Tibial nerve (tissue), 4 donors: ENCODE data around the gene SRPK1. TPM values are rescaled to one million over a fixed set of nuclear protein-coding genes. Genes with fewer than 3 reads are reported as not detected.

ENCODE experiments used
- DNase-seq, 2 donors: peaks; one replicate each; pipeline ENCODE4 v3.0.0-alpha.2; 2019; ENCODE audit warnings: low spot score in 2 of 2
- H3K27ac ChIP-seq, 4 donors: fragments of 200-600 bp; sonication (generic) in 3 of 4; one replicate each; pipeline ENCODE4 v1.5.1; 2017 to 2019; ENCODE audit warnings: mild to moderate bottlenecking in 1 of 4
- H3K27me3 ChIP-seq, 2 donors: fragments of 200-600 bp; sonication (generic) in 1 of 2; one replicate each; pipeline versions ENCODE4 v1.5.1 to v1.6.0; 2017 to 2019
- H3K36me3 ChIP-seq, 3 donors: fragments of 200-600 bp; sonication (generic); one replicate each; pipeline ENCODE4 v1.5.1; 2018 to 2019
- H3K4me1 ChIP-seq, 4 donors: fragments of 200-600 bp; sonication (generic) in 3 of 4; one replicate each; pipeline ENCODE4 v1.5.1; 2017 to 2019
- H3K4me3 ChIP-seq, 4 donors: fragments of 200-600 bp; sonication (generic) in 3 of 4; one replicate each; pipeline ENCODE4 v1.5.1; 2017 to 2019; ENCODE audit warnings: mild to moderate bottlenecking in 1 of 4, moderate library complexity in 1 of 4
- H3K9me3 ChIP-seq, 4 donors: fragments of 200-600 bp; sonication (generic) in 3 of 4; one replicate each; pipeline ENCODE4 v1.5.1; 2017 to 2019
- EP300 ChIP-seq, 2 donors: sonication (generic); formaldehyde crosslinking; IDR thresholded peaks; one replicate each; pipeline ENCODE4 v1.6.1; 2017; ENCODE audit warnings: antibody characterized with exemption in 2 of 2, mild to moderate bottlenecking in 1 of 2
- POLR2A ChIP-seq, 2 donors: fragments of 450-650 bp; IDR thresholded peaks; one replicate each; pipeline ENCODE4 v1.6.1; 2017; ENCODE audit warnings: antibody characterized with exemption in 2 of 2, mild to moderate bottlenecking in 2 of 2, moderate library complexity in 2 of 2
- WGBS, 2 donors: methylation state at CpG; one replicate each; pipeline ENCODE4 v1.1.5; 2018; 5-methylcytosine and 5-hydroxymethylcytosine counted together
- total RNA-seq, 4 donors: library from RNA; depleted of rRNA; stranded (reverse); fragments of >200 nt; gene quantifications; one replicate each; pipeline ENCODE4 v1.1.0, GENCODE V29; 2016
- TF ChIP-seq, protein P1 (sequence below), 5 experiments: fragments of 200-600 bp in 3 of 5; fragments of 450-650 bp in 2 of 5; sonication (generic) in 3 of 5; IDR thresholded peaks; one replicate each; pipeline ENCODE4 v1.5.1; 2016 to 2019; ENCODE audit warnings: antibody characterized with exemption in 5 of 5, mild to moderate bottlenecking in 3 of 5, moderate library complexity in 2 of 5

SRPK1 gene
- total RNA-seq, 4 donors from 2014 or later = 23.2 to 48.0 (median 40.2) TPM

DNA sequence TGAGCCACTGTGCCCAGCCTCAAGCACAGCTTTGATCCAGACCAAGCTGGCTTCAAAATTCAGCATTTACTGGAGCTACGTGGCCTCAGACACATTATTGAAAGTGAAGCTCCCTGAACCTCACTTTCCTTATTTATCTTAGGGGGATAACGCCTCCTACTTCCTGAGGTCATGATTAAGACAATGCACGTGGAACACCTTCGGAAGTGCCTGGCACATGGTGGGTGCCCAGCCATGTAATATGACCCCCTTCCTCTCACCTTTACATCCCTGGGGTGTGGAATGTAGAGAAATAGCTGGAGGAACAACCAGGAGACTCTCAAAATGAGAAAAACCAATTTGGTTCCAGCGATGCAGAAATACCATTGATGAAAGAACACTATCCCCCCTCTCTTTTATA lies 122.2 kb downstream of the SRPK1 start:
- 68 to 83% methylated on average over 5 of the region's 5 CpGs for WGBS, 2 donors
- no peaks in the 10 kb centered on the region for H3K36me3 ChIP-seq
- no peaks in the 10 kb centered on the region for H3K27me3 ChIP-seq
- H3K4me3 ChIP-seq = no peak overlapping the region
- no peak for DNase-seq
- TF ChIP-seq EP300 (IDR thresholded peaks at IDR 0.05) (no peak), POLR2A (IDR thresholded peaks at IDR 0.05) (no peak)
- TF ChIP-seq, protein P1, sequence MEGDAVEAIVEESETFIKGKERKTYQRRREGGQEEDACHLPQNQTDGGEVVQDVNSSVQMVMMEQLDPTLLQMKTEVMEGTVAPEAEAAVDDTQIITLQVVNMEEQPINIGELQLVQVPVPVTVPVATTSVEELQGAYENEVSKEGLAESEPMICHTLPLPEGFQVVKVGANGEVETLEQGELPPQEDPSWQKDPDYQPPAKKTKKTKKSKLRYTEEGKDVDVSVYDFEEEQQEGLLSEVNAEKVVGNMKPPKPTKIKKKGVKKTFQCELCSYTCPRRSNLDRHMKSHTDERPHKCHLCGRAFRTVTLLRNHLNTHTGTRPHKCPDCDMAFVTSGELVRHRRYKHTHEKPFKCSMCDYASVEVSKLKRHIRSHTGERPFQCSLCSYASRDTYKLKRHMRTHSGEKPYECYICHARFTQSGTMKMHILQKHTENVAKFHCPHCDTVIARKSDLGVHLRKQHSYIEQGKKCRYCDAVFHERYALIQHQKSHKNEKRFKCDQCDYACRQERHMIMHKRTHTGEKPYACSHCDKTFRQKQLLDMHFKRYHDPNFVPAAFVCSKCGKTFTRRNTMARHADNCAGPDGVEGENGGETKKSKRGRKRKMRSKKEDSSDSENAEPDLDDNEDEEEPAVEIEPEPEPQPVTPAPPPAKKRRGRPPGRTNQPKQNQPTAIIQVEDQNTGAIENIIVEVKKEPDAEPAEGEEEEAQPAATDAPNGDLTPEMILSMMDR (IDR thresholded peaks at IDR 0.05) = no peak
- H3K4me1 ChIP-seq = no peaks in the 10 kb centered on the region
- H3K9me3 ChIP-seq = no peaks in the 10 kb centered on the region
- no peak overlapping the region for H3K27ac ChIP-seq

DNA sequence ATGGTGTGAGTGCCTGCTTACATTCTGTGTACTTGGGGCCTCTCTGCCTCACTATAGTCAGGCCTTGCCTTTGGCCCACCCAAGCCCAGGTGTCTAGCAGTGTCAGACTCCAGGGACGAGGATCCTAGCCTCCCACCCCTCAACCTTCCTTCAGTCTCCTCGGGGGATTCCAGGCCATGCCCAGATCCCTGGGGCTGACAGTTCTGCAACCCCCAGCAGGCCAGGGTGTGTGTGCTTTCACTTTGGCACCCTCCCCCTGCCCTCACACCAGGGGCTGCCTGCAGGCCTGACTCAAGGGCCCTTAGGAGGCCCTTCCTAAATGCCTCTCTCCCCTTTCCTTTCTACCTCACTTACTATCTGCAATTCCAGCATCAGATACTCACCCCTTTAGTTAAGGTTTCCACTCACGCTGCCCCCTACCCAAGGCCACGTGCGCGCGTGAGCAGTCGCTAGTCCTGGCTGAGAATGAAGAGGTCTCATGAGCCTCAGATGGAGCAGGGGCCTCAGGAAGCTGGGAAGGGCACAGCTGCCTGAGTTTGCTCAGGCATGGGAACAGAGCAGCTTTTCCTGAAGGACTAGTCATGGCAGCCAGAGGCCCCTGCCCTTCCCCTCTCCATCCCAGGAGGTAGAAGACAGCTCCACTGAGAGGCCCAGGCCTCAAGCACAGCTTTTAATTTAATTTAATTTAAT lies 122.9 kb downstream of the SRPK1 start:
- H3K27me3 ChIP-seq = no peaks in the 10 kb centered on the region
- no peaks in the 10 kb centered on the region for H3K4me1 ChIP-seq
- H3K36me3 ChIP-seq = no peaks in the 10 kb centered on the region
- WGBS, 2 donors = 75 to 84% methylated on average over 8 of the region's 8 CpGs
- H3K4me3 ChIP-seq = no peak overlapping the region
- DNase-seq = no peak
- TF ChIP-seq POLR2A (IDR thresholded peaks at IDR 0.05) (no peak), EP300 (IDR thresholded peaks at IDR 0.05) (no peak)
- TF ChIP-seq, protein P1 (IDR thresholded peaks at IDR 0.05) = no peak
- no peak overlapping the region for H3K27ac ChIP-seq
- no peaks in the 10 kb centered on the region for H3K9me3 ChIP-seq

DNA sequence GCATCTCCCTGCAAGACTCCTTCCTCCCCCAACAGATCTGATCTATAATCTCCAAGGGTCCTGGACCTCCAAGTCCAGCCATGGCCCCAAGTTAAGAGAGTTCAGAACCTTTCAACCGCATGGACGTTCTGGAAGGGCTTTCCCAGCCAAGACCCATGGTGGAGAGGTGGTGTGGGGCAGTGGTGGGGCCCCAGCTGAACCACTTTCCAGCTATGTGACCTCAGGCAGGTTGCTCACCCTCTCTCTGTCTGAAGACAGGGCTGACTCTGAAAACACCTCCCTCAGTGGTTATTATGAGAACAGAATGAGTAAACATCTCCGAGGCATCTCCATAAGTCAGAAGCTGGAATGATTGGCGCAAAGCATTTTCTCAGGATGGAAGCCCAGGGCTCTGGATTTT lies 124.7 kb downstream of the SRPK1 start:
- Histone ChIP-seq H3K4me3 (no peak overlapping the region), H3K27me3 (no peaks in the 10 kb centered on the region), H3K9me3 (no peaks in the 10 kb centered on the region), H3K36me3 (no peaks in the 10 kb centered on the region), H3K4me1 (no peaks in the 10 kb centered on the region), H3K27ac (no peak overlapping the region)
- 81 to 86% methylated on average over 4 of the region's 4 CpGs for WGBS, 2 donors
- TF ChIP-seq POLR2A (IDR thresholded peaks at IDR 0.05) (no peak), EP300 (IDR thresholded peaks at IDR 0.05) (no peak)
- TF ChIP-seq, protein P1 (IDR thresholded peaks at IDR 0.05) = no peak
- no peak for DNase-seq

DNA sequence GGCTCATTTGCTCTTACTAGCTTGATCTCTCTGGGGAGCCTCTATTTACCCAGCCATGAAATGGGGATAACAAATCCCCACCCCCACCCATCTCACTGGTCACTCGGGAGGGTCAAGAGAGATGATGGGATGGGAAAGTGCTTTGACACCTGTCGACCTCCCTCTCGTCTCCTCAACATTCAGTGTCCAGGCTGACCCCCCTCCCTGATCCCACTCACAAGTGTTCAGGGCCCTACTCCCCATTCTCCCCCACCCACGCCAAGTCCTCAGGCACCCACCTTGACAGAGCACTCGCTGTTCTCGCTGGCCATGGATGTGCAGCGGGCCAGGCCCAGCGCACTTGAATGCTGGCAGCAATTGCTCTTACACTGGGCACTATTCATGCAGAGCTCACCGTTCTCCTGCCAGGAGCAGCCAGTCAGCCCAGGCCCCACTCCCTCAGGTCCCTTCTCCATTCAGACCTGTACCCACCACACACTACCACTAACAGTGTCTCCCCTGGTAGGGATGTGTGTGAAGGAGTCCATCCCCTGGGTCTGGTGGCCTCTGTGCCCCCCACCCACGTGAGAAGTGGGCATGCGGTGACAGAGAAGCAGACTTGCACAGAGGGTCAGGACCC lies 125.3 kb downstream of the SRPK1 start:
- no peaks in the 10 kb centered on the region for H3K4me1 ChIP-seq
- TF ChIP-seq, protein P1 (IDR thresholded peaks at IDR 0.05) = no peak
- TF ChIP-seq POLR2A (IDR thresholded peaks at IDR 0.05) (no peak), EP300 (IDR thresholded peaks at IDR 0.05) (no peak)
- no peaks in the 10 kb centered on the region for H3K36me3 ChIP-seq
- no peak for DNase-seq
- H3K9me3 ChIP-seq = no peaks in the 10 kb centered on the region
- no peak overlapping the region for H3K27ac ChIP-seq
- H3K4me3 ChIP-seq = no peak overlapping the region
- no peaks in the 10 kb centered on the region for H3K27me3 ChIP-seq
- 85% methylated on average over 11 of the region's 11 CpGs for WGBS, 2 donors
